Measurements from ENCODE around the gene NDUFC1. TPM values are rescaled to one million over a fixed set of nuclear protein-coding genes. Genes with fewer than 3 reads are reported as not detected.
A peak's percentile ranks its signal among the peaks of the same experiment; 100 is the strongest.

NDUFC1 gene
- total RNA-seq, 1 experiment from 2014 or later, result 61.7 TPM

DNA sequence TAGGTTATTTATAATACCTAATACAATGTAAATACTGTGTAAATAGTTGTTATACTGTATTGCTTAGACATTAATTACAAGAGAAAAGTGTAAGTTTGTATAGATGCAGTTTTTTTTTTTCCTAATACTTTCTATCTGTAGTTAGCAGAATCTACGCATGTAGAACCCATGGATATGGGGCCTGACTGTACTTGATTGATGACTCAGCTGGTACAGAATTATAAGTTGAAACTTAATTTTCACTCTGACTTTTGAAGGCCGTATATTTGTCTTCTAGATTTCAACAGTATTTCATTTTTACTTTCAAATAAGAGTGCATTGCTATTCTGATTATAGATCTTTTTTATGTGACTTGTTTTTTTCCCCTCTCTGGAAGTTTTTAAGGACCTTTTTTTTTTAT lies 30.8 kb upstream of the NDUFC1 start:
- ATAC-seq (no peak), DNase-seq (ENCODE audit: low spot score) (no peak)
- H3K4me3 Mint-ChIP-seq, result no peak overlapping the region
- peaks cover 15% of the 10 kb centered on the region for H3K4me1 Mint-ChIP-seq
- H3K36me3 Mint-ChIP-seq, result peaks cover 34% of the 10 kb centered on the region
- POLR2A ChIA-PET, result no interaction called here
- H3K27ac Mint-ChIP-seq, result peak overlapping the region; percentile 14; the same call in 1 of the 2 replicates
- peaks cover under 1% of the 10 kb centered on the region; the same call in 1 of the 2 replicates for H3K9me3 Mint-ChIP-seq
- H3K27me3 Mint-ChIP-seq (ENCODE audit: low read depth), result no peaks in the 10 kb centered on the region
- TF ChIP-seq, protein P1, sequence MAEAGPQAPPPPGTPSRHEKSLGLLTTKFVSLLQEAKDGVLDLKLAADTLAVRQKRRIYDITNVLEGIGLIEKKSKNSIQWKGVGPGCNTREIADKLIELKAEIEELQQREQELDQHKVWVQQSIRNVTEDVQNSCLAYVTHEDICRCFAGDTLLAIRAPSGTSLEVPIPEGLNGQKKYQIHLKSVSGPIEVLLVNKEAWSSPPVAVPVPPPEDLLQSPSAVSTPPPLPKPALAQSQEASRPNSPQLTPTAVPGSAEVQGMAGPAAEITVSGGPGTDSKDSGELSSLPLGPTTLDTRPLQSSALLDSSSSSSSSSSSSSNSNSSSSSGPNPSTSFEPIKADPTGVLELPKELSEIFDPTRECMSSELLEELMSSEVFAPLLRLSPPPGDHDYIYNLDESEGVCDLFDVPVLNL (CRISPR knock-in tag; IDR thresholded peaks at IDR 0.05; ENCODE audit: borderline replicate concordance, low read depth), result no peak
- TF ChIP-seq, protein P2, sequence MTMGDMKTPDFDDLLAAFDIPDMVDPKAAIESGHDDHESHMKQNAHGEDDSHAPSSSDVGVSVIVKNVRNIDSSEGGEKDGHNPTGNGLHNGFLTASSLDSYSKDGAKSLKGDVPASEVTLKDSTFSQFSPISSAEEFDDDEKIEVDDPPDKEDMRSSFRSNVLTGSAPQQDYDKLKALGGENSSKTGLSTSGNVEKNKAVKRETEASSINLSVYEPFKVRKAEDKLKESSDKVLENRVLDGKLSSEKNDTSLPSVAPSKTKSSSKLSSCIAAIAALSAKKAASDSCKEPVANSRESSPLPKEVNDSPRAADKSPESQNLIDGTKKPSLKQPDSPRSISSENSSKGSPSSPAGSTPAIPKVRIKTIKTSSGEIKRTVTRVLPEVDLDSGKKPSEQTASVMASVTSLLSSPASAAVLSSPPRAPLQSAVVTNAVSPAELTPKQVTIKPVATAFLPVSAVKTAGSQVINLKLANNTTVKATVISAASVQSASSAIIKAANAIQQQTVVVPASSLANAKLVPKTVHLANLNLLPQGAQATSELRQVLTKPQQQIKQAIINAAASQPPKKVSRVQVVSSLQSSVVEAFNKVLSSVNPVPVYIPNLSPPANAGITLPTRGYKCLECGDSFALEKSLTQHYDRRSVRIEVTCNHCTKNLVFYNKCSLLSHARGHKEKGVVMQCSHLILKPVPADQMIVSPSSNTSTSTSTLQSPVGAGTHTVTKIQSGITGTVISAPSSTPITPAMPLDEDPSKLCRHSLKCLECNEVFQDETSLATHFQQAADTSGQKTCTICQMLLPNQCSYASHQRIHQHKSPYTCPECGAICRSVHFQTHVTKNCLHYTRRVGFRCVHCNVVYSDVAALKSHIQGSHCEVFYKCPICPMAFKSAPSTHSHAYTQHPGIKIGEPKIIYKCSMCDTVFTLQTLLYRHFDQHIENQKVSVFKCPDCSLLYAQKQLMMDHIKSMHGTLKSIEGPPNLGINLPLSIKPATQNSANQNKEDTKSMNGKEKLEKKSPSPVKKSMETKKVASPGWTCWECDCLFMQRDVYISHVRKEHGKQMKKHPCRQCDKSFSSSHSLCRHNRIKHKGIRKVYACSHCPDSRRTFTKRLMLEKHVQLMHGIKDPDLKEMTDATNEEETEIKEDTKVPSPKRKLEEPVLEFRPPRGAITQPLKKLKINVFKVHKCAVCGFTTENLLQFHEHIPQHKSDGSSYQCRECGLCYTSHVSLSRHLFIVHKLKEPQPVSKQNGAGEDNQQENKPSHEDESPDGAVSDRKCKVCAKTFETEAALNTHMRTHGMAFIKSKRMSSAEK (CRISPR knock-in tag; IDR thresholded peaks at IDR 0.05; ENCODE audit: borderline replicate concordance), result no peak
- no peak for TF ChIP-seq SP1 (CRISPR knock-in tag; conservative IDR thresholded peaks at IDR 0.05)
- TF ChIP-seq, protein P3, sequence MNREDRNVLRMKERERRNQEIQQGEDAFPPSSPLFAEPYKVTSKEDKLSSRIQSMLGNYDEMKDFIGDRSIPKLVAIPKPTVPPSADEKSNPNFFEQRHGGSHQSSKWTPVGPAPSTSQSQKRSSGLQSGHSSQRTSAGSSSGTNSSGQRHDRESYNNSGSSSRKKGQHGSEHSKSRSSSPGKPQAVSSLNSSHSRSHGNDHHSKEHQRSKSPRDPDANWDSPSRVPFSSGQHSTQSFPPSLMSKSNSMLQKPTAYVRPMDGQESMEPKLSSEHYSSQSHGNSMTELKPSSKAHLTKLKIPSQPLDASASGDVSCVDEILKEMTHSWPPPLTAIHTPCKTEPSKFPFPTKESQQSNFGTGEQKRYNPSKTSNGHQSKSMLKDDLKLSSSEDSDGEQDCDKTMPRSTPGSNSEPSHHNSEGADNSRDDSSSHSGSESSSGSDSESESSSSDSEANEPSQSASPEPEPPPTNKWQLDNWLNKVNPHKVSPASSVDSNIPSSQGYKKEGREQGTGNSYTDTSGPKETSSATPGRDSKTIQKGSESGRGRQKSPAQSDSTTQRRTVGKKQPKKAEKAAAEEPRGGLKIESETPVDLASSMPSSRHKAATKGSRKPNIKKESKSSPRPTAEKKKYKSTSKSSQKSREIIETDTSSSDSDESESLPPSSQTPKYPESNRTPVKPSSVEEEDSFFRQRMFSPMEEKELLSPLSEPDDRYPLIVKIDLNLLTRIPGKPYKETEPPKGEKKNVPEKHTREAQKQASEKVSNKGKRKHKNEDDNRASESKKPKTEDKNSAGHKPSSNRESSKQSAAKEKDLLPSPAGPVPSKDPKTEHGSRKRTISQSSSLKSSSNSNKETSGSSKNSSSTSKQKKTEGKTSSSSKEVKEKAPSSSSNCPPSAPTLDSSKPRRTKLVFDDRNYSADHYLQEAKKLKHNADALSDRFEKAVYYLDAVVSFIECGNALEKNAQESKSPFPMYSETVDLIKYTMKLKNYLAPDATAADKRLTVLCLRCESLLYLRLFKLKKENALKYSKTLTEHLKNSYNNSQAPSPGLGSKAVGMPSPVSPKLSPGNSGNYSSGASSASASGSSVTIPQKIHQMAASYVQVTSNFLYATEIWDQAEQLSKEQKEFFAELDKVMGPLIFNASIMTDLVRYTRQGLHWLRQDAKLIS (CRISPR knock-in tag; IDR thresholded peaks at IDR 0.05; ENCODE audit: borderline replicate concordance), result no peak
- TF ChIP-seq, protein P4, sequence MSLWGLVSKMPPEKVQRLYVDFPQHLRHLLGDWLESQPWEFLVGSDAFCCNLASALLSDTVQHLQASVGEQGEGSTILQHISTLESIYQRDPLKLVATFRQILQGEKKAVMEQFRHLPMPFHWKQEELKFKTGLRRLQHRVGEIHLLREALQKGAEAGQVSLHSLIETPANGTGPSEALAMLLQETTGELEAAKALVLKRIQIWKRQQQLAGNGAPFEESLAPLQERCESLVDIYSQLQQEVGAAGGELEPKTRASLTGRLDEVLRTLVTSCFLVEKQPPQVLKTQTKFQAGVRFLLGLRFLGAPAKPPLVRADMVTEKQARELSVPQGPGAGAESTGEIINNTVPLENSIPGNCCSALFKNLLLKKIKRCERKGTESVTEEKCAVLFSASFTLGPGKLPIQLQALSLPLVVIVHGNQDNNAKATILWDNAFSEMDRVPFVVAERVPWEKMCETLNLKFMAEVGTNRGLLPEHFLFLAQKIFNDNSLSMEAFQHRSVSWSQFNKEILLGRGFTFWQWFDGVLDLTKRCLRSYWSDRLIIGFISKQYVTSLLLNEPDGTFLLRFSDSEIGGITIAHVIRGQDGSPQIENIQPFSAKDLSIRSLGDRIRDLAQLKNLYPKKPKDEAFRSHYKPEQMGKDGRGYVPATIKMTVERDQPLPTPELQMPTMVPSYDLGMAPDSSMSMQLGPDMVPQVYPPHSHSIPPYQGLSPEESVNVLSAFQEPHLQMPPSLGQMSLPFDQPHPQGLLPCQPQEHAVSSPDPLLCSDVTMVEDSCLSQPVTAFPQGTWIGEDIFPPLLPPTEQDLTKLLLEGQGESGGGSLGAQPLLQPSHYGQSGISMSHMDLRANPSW (CRISPR knock-in tag; conservative IDR thresholded peaks at IDR 0.05; ENCODE audit: low read depth), result no peak
- no peak for TF ChIP-seq ZNF317 (CRISPR knock-in tag; IDR thresholded peaks at IDR 0.05; ENCODE audit: borderline replicate concordance, low read depth)
- TF ChIP-seq, protein P5, sequence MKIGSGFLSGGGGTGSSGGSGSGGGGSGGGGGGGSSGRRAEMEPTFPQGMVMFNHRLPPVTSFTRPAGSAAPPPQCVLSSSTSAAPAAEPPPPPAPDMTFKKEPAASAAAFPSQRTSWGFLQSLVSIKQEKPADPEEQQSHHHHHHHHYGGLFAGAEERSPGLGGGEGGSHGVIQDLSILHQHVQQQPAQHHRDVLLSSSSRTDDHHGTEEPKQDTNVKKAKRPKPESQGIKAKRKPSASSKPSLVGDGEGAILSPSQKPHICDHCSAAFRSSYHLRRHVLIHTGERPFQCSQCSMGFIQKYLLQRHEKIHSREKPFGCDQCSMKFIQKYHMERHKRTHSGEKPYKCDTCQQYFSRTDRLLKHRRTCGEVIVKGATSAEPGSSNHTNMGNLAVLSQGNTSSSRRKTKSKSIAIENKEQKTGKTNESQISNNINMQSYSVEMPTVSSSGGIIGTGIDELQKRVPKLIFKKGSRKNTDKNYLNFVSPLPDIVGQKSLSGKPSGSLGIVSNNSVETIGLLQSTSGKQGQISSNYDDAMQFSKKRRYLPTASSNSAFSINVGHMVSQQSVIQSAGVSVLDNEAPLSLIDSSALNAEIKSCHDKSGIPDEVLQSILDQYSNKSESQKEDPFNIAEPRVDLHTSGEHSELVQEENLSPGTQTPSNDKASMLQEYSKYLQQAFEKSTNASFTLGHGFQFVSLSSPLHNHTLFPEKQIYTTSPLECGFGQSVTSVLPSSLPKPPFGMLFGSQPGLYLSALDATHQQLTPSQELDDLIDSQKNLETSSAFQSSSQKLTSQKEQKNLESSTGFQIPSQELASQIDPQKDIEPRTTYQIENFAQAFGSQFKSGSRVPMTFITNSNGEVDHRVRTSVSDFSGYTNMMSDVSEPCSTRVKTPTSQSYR (CRISPR knock-in tag; IDR thresholded peaks at IDR 0.05), result no peak
- no peak for TF ChIP-seq SMAD4 (CRISPR knock-in tag; IDR thresholded peaks at IDR 0.05)
- no peak for TF ChIP-seq ZNF416 (CRISPR knock-in tag; IDR thresholded peaks at IDR 0.05)
- no peak for TF ChIP-seq JUN (CRISPR knock-in tag; IDR thresholded peaks at IDR 0.05)
- TF ChIP-seq, protein P6, sequence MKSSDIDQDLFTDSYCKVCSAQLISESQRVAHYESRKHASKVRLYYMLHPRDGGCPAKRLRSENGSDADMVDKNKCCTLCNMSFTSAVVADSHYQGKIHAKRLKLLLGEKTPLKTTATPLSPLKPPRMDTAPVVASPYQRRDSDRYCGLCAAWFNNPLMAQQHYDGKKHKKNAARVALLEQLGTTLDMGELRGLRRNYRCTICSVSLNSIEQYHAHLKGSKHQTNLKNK (CRISPR knock-in tag; IDR thresholded peaks at IDR 0.05), result no peak
- CTCF ChIA-PET, result no interaction called here

All from WTC11 (cell line).